COR-L47 (cell line): ENCODE measurements around the gene COL1A1.

Experiments
- DNase-seq: peaks from one replicate; lab custom pipeline; 2025; lab: John Stamatoyannopoulos, UW

The COL1A1 gene

GRCh38 chr17:50141026-50141744, 60.2 kb downstream of the COL1A1 start:
- DNase-seq = no peak

- no peak for DNase-seq
Measured at GRCh38 chr17:50139950-50140885, 61.2 kb downstream of the COL1A1 start.

- no peak for DNase-seq
Measured at GRCh38 chr17:50139185-50139783, 62.1 kb downstream of the COL1A1 start.

- DNase-seq = no peak
Measured at GRCh38 chr17:50137042-50137441, 64.4 kb downstream of the COL1A1 start.

- no peak for DNase-seq
Measured at GRCh38 chr17:50136096-50136687, 65.2 kb downstream of the COL1A1 start.

- no peak for DNase-seq
Measured at GRCh38 chr17:50135316-50136095, 65.9 kb downstream of the COL1A1 start.

DNA sequence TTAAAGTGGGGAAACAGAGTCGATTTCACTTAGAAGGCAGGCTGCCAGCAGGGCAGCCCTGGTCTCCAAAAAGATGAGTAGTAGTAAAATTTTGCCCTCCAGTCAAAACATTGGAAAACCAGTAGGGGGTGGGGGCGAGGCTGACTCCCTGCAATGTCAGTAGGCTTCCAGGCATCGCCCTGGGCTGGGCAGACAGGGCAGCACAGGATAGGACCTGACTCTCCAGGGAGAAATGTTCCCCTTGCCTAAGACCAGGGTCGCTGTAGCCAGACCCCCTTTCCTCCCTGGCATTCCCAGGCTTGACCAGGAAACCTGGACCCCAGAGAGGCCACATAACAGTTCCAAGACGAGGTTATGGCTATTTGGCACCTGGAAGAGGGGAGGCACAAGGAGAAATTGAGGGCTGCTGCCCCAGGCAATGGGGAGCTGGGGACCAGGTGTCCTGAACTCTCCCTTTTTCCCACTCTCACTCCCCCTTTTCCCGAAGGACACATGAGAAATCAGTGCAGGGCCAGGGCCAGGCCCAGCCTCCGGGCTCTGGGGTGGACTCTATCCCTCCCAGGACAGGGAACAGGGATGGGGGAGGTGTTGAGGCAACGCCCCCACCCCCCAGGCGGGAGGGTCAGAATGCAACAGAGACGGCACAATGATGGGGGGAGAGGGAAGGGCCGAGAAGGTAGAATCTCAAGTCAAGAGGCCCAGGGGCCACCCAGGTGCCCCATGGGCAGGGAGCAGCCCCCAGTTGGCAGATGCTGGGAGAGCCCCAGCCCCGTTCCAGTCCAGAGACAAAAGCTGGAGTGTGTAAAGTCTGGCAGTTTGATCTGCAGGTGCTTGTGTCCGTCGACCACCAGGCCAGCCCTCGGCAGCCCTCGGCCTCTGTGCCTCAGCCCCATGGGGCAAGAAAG, 67.0 kb downstream of the COL1A1 start:
- no peak for DNase-seq

- DNase-seq = no peak
Measured at GRCh38 chr17:50133769-50134099, 67.7 kb downstream of the COL1A1 start.
